ENCODE data around the gene CIZ1. TPM values are rescaled to one million over a fixed set of nuclear protein-coding genes. Genes with fewer than 3 reads are reported as not detected.

Gene CIZ1
- total and polyA plus RNA-seq, 2 of the 13 experiments (the other 11 are each of a cell fraction or from before 2014, with no cell fraction given) = 30.6 to 50.3 TPM

DNA sequence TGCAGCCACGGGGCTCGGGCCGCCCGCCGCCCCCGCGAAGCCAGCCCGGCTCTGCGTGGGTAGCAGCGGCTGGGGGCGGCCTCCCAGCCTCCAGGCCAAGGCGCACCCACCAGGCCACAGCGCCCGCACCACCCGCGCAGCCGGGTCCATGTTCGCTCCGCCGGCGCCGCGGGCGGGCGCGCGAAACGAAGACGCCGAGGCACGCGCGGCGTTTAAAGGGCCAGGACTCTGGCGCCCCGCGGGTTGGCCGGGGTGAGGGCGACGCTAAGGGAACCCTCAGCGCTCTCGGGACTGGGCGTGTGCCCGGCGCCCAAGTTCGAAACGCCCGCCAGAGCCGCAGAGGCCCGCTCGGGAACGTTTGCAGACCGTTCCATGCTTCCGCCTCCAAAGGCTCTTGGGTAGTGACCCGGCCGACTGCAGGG, 63.8 kb downstream of the CIZ1 start, which contains the start of gene PTGES2 (continued):
- TF ChIP-seq ZSCAN31 (CRISPR knock-in tag; IDR thresholded peaks at IDR 0.05; ENCODE audit: low read depth) = peak; percentile 75; the same call in 1 of the 2 replicates
- peak; percentile 70; the same call in 1 of the 2 replicates for TF ChIP-seq ZNF687 (CRISPR knock-in tag; IDR thresholded peaks at IDR 0.05)
- no peak for TF ChIP-seq JUND (CRISPR knock-in tag; IDR thresholded peaks at IDR 0.05)
- TF ChIP-seq ZNF530 (CRISPR knock-in tag; IDR thresholded peaks at IDR 0.05; ENCODE audit: low read depth) = no peak
- TF ChIP-seq PHF8 (CRISPR knock-in tag; IDR thresholded peaks at IDR 0.05) = peak; percentile 58; the same call in 1 of the 2 replicates
- 0 out of 2 replicates have a peak, but pooled peaks have one; percentile 53 for TF ChIP-seq ZNF772 (CRISPR knock-in tag; IDR thresholded peaks at IDR 0.05)
- TF ChIP-seq HES4 (CRISPR knock-in tag; IDR thresholded peaks at IDR 0.05; ENCODE audit: borderline replicate concordance) = 0 out of 2 replicates have a peak, but pooled peaks have one; percentile 5
- TF ChIP-seq, protein P1, sequence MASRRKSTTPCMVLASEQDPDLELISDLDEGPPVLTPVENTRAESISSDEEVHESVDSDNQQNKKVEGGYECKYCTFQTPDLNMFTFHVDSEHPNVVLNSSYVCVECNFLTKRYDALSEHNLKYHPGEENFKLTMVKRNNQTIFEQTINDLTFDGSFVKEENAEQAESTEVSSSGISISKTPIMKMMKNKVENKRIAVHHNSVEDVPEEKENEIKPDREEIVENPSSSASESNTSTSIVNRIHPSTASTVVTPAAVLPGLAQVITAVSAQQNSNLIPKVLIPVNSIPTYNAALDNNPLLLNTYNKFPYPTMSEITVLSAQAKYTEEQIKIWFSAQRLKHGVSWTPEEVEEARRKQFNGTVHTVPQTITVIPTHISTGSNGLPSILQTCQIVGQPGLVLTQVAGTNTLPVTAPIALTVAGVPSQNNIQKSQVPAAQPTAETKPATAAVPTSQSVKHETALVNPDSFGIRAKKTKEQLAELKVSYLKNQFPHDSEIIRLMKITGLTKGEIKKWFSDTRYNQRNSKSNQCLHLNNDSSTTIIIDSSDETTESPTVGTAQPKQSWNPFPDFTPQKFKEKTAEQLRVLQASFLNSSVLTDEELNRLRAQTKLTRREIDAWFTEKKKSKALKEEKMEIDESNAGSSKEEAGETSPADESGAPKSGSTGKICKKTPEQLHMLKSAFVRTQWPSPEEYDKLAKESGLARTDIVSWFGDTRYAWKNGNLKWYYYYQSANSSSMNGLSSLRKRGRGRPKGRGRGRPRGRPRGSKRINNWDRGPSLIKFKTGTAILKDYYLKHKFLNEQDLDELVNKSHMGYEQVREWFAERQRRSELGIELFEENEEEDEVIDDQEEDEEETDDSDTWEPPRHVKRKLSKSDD (CRISPR knock-in tag; IDR thresholded peaks at IDR 0.05; ENCODE audit: low read depth) = peak; percentile 30; the same call in 1 of the 2 replicates
- peak; percentile 46; the same call in 1 of the 2 replicates for TF ChIP-seq ZC3H13 (CRISPR knock-in tag; IDR thresholded peaks at IDR 0.05)
- TF ChIP-seq, protein P2, sequence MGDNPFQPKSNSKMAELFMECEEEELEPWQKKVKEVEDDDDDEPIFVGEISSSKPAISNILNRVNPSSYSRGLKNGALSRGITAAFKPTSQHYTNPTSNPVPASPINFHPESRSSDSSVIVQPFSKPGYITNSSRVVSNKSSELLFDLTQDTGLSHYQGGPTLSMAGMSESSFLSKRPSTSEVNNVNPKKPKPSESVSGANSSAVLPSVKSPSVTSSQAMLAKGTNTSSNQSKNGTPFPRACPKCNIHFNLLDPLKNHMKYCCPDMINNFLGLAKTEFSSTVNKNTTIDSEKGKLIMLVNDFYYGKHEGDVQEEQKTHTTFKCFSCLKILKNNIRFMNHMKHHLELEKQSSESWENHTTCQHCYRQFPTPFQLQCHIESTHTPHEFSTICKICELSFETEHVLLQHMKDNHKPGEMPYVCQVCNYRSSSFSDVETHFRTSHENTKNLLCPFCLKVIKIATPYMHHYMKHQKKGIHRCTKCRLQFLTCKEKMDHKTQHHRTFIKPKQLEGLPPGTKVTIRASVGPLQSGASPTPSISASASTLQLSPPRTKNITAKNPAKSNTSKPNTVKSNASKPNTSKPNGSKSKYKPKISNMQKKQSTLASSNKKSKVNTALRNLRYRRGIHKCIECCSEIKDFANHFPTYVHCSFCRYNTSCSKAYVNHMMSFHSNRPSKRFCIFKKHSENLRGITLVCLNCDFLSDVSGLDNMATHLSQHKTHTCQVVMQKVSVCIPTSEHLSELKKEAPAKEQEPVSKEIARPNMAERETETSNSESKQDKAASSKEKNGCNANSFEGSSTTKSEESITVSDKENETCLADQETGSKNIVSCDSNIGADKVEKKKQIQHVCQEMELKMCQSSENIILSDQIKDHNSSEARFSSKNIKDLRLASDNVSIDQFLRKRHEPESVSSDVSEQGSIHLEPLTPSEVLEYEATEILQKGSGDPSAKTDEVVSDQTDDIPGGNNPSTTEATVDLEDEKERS (CRISPR knock-in tag; IDR thresholded peaks at IDR 0.05) = no peak
- peak; percentile 99 for TF ChIP-seq ZFP91 (CRISPR knock-in tag; IDR thresholded peaks at IDR 0.05; ENCODE audit: borderline replicate concordance)
- 0 out of 2 replicates have a peak, but pooled peaks have one; percentile 19 for TF ChIP-seq ZNF788 (CRISPR knock-in tag; IDR thresholded peaks at IDR 0.05; ENCODE audit: borderline replicate concordance)
- no peak for TF ChIP-seq SPEN (CRISPR knock-in tag; IDR thresholded peaks at IDR 0.05; ENCODE audit: low read depth)
- no peak for TF ChIP-seq ZBTB21 (CRISPR knock-in tag; IDR thresholded peaks at IDR 0.05)
- peak; percentile 20; the same call in 1 of the 2 replicates for TF ChIP-seq GLI4 (CRISPR knock-in tag; IDR thresholded peaks at IDR 0.05; ENCODE audit: borderline replicate concordance)
- no peak for TF ChIP-seq ELF1 (CRISPR knock-in tag; IDR thresholded peaks at IDR 0.05)
- TF ChIP-seq HHEX (CRISPR knock-in tag; IDR thresholded peaks at IDR 0.05) = no peak
- TF ChIP-seq AHR (CRISPR knock-in tag; IDR thresholded peaks at IDR 0.05) = 0 out of 2 replicates have a peak, but pooled peaks have one; percentile 31

All from HepG2 (cell line).